LNCAP (cell line): ENCODE measurements around the gene LGALS4.

ENCODE experiments used
- TF ChIP-seq, protein P1 (sequence below): fragments of 450-650 bp; IDR thresholded peaks from 2 replicates; pipeline ENCODE4 v1.5.1; 2017; ENCODE audit warnings: mild to moderate bottlenecking

Gene LGALS4

GRCh38 chr19:38844093-38844686 is 31.4 kb upstream of the LGALS4 start:
- TF ChIP-seq, protein P1, sequence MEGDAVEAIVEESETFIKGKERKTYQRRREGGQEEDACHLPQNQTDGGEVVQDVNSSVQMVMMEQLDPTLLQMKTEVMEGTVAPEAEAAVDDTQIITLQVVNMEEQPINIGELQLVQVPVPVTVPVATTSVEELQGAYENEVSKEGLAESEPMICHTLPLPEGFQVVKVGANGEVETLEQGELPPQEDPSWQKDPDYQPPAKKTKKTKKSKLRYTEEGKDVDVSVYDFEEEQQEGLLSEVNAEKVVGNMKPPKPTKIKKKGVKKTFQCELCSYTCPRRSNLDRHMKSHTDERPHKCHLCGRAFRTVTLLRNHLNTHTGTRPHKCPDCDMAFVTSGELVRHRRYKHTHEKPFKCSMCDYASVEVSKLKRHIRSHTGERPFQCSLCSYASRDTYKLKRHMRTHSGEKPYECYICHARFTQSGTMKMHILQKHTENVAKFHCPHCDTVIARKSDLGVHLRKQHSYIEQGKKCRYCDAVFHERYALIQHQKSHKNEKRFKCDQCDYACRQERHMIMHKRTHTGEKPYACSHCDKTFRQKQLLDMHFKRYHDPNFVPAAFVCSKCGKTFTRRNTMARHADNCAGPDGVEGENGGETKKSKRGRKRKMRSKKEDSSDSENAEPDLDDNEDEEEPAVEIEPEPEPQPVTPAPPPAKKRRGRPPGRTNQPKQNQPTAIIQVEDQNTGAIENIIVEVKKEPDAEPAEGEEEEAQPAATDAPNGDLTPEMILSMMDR: no peak

GRCh38 chr19:38843175-38843758 is 30.5 kb upstream of the LGALS4 start:
- TF ChIP-seq, protein P1: no peak

GRCh38 chr19:38842439-38843174 is 29.9 kb upstream of the LGALS4 start:
- TF ChIP-seq, protein P1: no peak

- TF ChIP-seq, protein P1: no peak
These were observed 29.2 kb upstream of the LGALS4 start for GRCh38 chr19:38841787-38842438.

DNA sequence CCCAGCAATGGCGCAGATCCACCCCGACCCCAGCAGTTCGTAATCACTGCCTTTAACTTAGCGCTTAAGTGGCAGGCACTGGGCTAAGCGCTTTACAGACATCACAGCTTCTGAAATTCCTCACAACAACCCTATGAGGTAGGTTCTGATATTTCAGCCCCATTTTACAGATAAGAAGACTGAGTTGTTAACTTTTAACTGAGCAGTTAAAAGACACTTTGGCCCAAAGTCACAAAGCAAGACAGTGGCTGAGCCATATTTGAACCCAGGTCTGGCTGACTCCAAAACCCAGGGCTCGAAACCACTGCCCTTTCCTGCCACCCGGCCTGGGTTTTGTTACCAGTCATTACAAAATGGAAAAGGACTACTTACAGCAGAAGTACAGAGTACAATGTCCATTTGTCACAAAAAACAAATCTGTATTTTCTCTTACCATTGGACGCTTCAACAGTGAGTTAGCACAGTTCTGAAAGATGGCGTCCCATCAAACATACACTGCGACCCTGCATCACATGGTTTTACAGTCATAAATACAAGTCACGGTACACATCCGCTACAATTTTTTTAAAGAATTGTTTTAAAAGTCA is 28.5 kb upstream of the LGALS4 start:
- TF ChIP-seq, protein P1: no peak

DNA sequence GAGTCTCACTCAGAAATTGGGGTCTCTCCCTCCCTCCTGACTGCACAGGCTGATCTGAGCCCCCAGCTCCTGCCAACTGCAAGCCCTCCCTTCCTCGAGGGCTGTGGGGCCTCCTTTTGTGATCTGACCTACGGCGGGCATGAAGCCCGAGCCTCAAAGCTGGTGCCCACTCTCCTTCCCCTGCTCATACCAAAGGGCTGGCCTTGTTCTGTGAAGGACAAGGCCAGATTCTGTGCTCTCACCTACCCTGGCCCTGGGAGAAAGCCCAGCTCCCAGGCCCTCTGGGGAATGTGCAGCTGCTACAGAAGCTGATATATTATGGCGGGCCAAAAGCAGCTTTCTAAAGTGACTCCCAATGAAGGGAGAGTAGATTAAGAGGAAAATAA is 27.8 kb upstream of the LGALS4 start:
- TF ChIP-seq, protein P1: no peak

DNA sequence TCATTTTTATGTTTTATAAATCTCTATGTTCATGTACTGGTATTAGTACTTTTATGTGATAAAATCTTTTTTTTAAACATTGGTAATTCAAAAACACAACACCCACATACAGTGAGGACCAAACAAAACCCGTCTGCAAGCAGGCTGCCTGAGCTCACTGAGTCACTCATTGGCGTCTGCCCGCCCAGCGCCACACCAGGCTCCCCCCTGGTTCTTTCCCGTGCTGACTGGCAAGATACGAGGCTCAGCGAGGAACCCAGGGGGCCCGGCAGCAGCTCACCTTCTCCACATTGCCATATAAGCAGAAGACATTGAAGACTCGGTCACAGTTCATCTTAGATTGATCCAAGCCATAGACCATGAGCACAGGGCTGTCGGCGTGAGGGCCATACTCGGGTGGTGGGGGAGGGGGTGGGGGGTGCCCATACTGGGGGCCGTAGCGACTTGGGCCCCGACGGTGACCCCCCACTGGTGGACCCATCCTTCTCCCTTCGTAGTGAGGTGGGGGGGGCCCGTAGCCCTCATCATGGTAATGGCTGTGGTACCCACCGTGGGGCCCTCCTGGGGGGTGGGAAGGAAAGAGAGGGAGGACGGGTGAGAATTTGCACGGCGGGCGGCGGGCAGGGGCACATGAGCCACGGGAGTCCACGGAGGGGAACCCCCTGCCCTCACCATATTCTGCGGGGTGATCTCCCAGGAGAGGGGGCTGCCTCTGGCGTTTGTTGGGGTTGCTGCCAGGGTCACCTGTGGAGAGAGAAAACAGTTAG is 27.3 kb upstream of the LGALS4 start:
- TF ChIP-seq, protein P1: no peak
